Activated naive CD4-positive, alpha-beta T cell treated with anti-CD3 and anti-CD28 coated beads, Interleukin-2, amount 50 U/mL, for 24 hours (primary cell): ENCODE results near the gene ARSB.

ENCODE experiments used
- H3K27ac Mint-ChIP-seq: one replicate; pipeline ENCODE4 v1.8.0; 2021; ENCODE audit warnings: mild to moderate bottlenecking, mixed read lengths
- H3K27me3 Mint-ChIP-seq: one replicate; pipeline ENCODE4 v1.8.0; 2021; ENCODE audit warnings: mixed read lengths
- H3K36me3 Mint-ChIP-seq: one replicate; pipeline ENCODE4 v1.8.0; 2021; ENCODE audit warnings: mixed read lengths
- H3K4me1 Mint-ChIP-seq: one replicate; pipeline ENCODE4 v1.8.0; 2021; ENCODE audit warnings: mixed read lengths
- H3K4me3 Mint-ChIP-seq: one replicate; pipeline ENCODE4 v1.8.0; 2021; ENCODE audit warnings: mild to moderate bottlenecking, mixed read lengths
- H3K9me3 Mint-ChIP-seq: one replicate; pipeline ENCODE4 v1.8.0; 2021; ENCODE audit warnings: mixed read lengths

Gene ARSB

DNA sequence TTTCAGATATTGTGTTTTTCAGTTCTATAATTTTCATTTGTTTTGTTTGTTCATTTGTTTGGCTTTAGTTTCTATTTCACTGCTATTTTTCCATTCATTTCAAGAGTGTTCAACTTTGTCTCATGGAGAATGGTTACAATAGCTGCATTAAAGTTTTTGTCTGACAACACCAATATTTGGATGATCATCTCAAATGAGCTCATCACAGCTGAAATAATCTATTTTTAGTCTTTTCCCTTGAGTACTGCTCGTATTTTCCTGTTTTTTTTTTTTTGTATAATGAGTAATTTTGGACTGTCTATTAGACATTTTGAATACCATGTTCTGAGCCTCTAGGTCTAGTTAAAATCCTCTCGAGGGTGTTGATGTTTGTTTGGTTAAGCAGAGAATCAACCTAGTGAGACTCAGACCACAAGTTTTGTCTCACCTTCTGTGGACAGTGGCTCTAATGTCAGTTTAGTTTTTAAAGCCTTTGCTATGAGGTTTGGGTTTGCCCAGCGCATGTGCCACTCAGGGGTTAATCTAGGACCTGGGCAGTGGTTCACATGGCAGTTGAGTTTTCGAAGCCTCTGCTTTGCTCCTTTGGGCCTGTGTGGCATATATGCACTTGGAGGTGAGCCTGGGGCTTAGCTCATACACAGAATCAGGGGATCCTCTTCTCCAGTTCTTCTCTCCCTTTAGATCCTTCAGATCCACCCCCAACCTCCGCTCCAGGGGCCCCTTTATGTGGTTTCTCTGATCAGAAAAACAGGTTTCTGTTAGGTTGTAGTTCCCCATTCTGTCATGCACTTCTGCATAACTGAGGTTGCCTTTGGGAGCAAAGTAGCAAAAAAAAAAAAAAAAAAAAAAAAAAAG, 79.8 kb downstream of the ARSB start:
- H3K4me1 Mint-ChIP-seq = no peaks in the 10 kb centered on the region
- no peak overlapping the region for H3K4me3 Mint-ChIP-seq
- no peaks in the 10 kb centered on the region for H3K27me3 Mint-ChIP-seq
- H3K36me3 Mint-ChIP-seq = peaks cover 12% of the 10 kb centered on the region
- peaks cover 12% of the 10 kb centered on the region for H3K9me3 Mint-ChIP-seq
- no peak overlapping the region for H3K27ac Mint-ChIP-seq

DNA sequence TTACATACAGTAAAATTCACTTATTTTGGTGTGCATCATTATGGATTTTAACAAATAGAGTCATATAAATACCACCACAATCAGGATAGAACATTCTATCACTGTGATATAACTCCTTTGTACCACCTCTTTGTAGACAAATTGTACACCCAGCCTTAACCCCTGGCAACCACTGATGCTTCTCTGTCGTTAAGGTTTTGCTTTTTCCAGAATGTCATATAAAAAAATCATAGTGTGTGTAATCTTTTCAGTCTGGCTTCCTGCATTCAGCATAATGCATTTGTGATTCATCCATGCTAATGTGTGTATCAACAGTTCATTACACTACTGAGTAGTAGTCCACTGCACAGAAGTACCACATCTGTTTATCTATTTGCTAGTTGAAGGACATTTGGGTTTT, 81.2 kb downstream of the ARSB start:
- no peaks in the 10 kb centered on the region for H3K27me3 Mint-ChIP-seq
- no peak overlapping the region for H3K27ac Mint-ChIP-seq
- peaks cover 21% of the 10 kb centered on the region for H3K9me3 Mint-ChIP-seq
- no peak overlapping the region for H3K4me3 Mint-ChIP-seq
- no peaks in the 10 kb centered on the region for H3K4me1 Mint-ChIP-seq
- peaks cover 17% of the 10 kb centered on the region for H3K36me3 Mint-ChIP-seq

DNA sequence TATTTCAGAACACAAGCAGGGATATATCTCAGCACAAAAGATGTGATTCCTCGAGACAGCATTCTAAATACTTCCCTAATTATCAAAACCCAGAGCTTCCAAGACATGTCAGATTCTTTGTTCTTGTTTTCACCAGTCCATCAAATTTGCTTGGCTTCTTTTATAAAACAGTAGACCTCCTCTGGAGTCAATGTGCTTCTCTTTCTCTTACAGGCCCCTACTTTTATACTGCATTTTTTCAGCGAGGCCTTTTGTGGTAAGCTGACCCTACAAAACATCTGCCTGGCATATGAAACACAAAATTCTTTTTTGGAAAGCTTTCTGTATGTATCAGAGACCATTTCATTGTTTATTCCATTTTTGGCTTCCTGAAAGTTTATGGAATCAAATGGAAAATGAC, 81.8 kb downstream of the ARSB start:
- H3K9me3 Mint-ChIP-seq = peaks cover 21% of the 10 kb centered on the region
- no peak overlapping the region for H3K27ac Mint-ChIP-seq

DNA sequence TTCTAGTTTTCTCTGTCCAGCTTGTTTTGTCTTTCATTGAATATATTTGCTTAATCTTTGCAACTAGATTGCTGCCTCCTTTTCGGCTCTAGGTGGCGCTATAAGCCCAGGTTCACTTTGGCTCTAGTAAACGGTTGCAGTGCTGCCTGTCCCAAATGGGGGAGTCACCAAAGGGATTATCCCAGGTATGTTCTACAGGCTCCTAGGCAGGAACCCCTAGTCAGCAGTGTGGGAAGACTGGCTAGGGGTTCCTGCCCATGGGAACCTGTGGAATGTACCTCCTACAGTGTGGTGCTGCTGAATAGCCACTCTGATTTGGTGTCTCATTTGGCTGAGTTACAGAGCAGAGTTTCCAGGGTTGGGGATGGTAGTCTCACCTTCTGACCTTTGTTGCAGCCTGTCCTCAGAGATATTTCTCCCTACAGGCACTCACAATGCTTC, 85.2 kb downstream of the ARSB start:
- Mint-ChIP-seq H3K27me3 (no peaks in the 10 kb centered on the region), H3K27ac (no peak overlapping the region)

More for the DNA sequence above, 81.8 kb downstream of the ARSB start:
- Mint-ChIP-seq H3K4me3 (no peak overlapping the region), H3K4me1 (no peaks in the 10 kb centered on the region), H3K27me3 (no peaks in the 10 kb centered on the region), H3K36me3 (peaks cover 17% of the 10 kb centered on the region)

DNA sequence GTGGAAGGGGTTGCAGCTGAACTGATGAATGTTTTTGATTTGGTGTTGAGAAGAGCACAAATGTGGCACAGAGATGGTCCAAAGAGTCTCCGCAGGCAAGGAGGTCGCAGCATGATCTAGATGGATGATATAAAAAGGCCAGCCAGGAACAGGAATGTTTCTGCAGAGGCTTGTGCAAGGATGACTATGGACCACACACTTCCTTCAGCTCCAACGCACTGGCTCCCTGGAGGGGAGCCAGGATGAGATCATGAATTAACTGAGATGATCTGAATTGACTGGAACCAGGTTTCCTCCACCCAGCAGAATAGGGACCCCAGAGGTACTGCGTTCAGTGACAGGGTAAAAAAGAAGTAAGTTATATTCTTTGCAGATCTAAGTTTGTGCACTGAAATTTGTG, 89.0 kb downstream of the ARSB start:
- Mint-ChIP-seq H3K9me3 (peaks cover 11% of the 10 kb centered on the region), H3K27ac (no peak overlapping the region), H3K4me3 (no peak overlapping the region), H3K4me1 (no peaks in the 10 kb centered on the region), H3K27me3 (no peaks in the 10 kb centered on the region), H3K36me3 (peaks cover 16% of the 10 kb centered on the region)

More for the DNA sequence above, 85.2 kb downstream of the ARSB start:
- H3K4me3 Mint-ChIP-seq = no peak overlapping the region
- H3K4me1 Mint-ChIP-seq = no peaks in the 10 kb centered on the region
- H3K36me3 Mint-ChIP-seq = peaks cover 20% of the 10 kb centered on the region
- H3K9me3 Mint-ChIP-seq = peaks cover 21% of the 10 kb centered on the region

DNA sequence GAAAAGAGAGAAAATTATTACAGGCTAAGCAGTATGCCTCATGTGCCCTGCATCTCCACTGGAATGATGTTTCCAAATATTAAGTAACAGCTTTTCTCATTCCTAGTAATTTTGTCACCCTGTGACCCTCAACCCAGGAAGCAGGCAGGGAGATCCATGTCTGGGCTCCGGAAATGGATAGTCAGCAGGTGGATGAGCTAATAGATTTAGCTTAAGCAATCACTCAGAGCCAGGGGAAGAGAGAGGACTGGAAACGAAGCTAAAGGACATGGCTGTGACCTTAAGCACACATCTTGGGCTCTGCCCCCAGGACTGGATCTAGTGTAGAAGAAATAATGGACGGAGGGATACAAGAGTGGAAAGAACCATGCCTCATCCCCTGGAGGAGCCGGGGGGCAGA, 89.5 kb downstream of the ARSB start:
- Mint-ChIP-seq H3K27me3 (no peaks in the 10 kb centered on the region), H3K4me1 (no peaks in the 10 kb centered on the region), H3K4me3 (no peak overlapping the region), H3K27ac (no peak overlapping the region), H3K36me3 (peaks cover 14% of the 10 kb centered on the region), H3K9me3 (peaks cover 9% of the 10 kb centered on the region)

DNA sequence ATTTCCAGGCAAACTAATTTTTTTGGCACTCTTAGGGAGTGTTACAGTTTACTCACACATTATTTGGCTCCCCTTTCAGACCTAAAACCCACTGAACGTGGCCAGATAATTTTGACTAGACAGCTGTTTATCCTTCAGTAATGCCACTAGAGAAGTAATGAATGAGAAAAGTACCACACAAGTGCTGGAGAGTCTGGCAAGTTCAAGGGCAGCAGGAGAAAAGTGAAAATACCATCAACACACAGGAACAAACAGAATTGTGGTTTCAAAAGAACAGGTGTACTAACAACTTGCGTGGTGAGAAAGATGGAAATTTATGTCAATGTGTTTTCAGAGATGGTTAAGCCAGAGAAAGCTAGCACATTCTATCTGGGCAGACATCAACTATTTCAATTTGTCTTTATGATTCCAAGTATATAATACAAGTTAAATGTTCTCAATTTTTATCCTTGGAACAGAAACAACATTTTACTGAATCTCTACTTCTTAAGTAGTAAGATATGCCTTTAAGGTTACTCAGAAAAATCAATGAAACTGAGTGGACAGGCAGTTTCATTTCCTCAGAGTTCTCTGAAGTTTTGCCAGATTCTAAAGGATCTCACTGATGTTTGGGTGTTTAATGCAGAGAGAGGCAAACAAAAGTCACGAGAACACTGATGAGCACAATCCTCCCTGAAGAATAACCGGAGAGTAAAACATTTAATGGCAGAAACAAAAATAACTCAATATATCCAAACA, 91.0 kb downstream of the ARSB start:
- no peak overlapping the region for H3K27ac Mint-ChIP-seq
- H3K4me1 Mint-ChIP-seq = no peaks in the 10 kb centered on the region
- no peaks in the 10 kb centered on the region for H3K27me3 Mint-ChIP-seq
- peaks cover 8% of the 10 kb centered on the region for H3K36me3 Mint-ChIP-seq
- no peak overlapping the region for H3K4me3 Mint-ChIP-seq
- H3K9me3 Mint-ChIP-seq = peaks cover 2% of the 10 kb centered on the region

DNA sequence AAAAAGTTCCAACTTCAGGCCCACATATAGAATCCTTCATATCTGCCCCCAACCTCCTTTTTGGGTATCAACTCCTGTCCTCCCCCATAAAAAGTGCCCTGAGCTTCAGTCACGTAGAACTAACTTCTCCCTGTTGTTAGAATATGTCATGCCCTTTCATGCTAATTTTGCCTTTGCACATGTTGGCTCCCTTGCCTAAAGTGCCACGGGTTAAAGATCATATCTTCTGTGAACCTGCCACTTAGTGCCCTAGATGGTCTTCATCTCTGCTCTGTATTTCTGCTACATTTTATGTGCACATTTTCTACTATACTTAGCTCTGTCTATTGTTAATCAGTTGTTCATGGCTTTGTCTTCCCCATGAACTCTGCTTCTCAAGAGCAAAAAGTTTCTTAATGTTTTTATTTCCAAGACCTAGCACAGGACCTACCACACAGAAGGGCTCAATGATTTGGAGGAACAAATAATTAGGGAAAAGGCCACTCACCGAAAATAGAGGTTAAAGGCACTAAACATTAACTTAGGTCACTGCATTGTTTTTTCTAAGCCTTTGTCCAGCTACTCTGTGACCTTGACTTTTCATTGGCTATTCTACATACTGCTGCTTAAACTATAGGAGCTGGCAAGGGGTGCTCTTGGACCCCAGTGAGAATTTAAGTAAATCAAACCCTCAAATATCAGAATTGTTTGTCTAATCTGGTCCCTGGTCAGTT, 94.3 kb downstream of the ARSB start:
- Mint-ChIP-seq H3K36me3 (peaks cover 8% of the 10 kb centered on the region), H3K9me3 (no peaks in the 10 kb centered on the region), H3K4me3 (no peak overlapping the region), H3K27me3 (no peaks in the 10 kb centered on the region), H3K27ac (no peak overlapping the region), H3K4me1 (peaks cover 17% of the 10 kb centered on the region)

DNA sequence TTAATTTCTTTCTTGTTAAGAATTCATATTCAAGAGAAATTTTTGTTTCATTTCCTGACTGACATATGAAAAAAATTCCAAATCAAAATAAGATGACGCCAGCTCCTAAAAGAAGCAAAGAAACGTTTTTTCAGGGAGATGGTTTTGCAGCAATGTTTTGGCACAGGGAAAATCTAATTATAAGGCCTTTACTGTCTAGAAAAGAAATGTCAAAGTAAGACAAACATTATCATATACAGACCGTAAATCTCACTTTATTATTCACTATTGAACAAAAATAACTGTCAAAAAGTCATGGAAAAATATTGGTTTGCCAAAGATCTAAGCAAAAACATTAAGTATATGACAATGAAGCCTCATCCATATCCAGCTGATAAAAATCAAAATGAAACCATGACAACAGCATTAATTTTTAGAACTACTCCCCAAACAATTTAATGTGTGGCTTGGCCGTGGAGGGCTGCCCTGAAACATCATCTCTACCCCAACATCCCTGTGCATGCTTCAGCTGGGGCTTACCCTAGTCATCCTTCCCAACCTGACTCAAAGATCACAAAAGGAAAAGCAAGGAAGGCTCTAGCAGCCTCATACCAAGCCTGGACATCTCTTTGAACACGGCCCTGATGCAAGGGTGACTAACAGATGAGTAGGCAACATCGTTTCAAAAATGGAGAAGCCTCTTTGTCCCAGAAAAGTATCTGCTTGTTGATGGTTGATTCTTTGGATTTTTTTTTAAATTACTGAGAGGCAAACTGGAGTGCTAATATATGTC, 95.6 kb downstream of the ARSB start:
- Mint-ChIP-seq H3K4me1 (peaks cover 17% of the 10 kb centered on the region), H3K27me3 (no peaks in the 10 kb centered on the region), H3K36me3 (peaks cover 7% of the 10 kb centered on the region), H3K4me3 (no peak overlapping the region), H3K27ac (no peak overlapping the region), H3K9me3 (no peaks in the 10 kb centered on the region)

DNA sequence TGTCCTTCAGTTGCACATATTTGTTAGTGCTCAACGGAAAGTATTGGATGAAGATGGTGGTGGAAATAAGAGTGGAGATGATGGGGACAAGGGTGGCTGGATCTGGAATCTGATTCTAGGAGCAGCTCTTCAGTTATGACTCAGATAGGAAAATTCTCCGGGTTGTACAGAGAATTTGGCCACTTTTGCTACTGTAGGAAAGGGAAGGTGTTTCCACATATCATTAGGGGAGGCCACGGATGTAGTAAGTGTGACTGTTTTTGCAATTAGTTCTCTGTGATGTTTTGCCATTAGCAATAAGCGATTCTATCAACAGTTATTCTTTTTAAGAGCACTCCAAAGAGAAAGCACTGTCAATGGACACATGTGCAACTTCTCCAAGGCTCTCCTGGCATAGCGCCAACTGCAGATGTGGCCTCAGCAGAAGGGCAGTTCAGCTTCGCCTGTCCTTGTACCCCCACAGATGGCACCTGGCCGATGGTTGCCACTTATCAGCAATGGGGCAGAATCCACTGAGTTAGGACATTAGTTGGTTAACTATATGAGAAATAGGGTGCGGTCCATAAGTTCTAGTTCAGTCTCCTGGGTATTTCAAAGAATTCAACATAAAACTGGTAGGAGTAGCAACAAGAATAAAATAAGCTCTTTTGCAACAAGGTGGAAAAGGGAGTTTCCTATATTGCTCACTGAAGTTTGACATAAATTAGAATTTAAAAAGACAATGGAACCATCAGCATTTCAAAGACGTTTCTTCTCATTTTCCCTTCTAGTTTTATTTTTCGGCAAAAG, 96.3 kb downstream of the ARSB start:
- H3K9me3 Mint-ChIP-seq = no peaks in the 10 kb centered on the region
- H3K4me1 Mint-ChIP-seq = peaks cover 17% of the 10 kb centered on the region
- no peak overlapping the region for H3K27ac Mint-ChIP-seq
- H3K4me3 Mint-ChIP-seq = no peak overlapping the region
- H3K36me3 Mint-ChIP-seq = peaks cover 7% of the 10 kb centered on the region
- no peaks in the 10 kb centered on the region for H3K27me3 Mint-ChIP-seq

DNA sequence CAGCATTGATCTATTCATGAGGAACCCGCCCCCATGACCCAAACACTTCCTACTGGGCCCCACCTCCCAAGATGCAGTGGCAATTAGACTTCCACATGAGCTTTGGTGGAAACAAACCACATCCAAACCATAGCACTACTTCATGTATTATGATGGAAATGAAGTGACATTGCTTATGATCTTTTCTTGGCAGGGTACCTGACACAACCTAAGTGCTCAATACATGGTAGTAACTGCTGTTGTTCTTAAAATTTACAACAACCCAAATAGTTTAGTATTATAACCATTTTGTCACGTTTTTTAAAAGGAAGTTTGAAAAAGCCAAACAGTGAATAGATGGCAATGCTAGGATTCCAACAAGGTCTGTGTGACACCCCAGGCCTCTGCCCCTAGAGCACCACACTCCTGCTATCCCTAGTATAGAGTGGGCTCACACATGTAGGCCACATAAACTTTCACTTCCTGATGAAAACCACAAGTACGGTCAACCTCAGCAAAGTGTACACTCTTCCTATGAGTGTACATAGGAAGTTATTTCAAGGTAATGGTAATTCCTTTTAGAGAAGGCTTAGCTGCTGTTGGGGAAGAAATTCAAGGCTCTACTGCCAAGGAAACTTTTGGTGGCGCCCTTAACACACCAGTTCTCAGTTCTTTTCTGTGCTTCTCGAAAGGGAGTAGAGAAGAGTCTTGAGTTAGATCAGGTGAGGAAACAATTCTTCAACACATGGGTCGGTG, 97.6 kb downstream of the ARSB start:
- peaks cover 7% of the 10 kb centered on the region for H3K36me3 Mint-ChIP-seq
- no peak overlapping the region for H3K27ac Mint-ChIP-seq
- no peak overlapping the region for H3K4me3 Mint-ChIP-seq
- peaks cover 17% of the 10 kb centered on the region for H3K4me1 Mint-ChIP-seq
- H3K27me3 Mint-ChIP-seq = no peaks in the 10 kb centered on the region
- H3K9me3 Mint-ChIP-seq = no peaks in the 10 kb centered on the region

DNA sequence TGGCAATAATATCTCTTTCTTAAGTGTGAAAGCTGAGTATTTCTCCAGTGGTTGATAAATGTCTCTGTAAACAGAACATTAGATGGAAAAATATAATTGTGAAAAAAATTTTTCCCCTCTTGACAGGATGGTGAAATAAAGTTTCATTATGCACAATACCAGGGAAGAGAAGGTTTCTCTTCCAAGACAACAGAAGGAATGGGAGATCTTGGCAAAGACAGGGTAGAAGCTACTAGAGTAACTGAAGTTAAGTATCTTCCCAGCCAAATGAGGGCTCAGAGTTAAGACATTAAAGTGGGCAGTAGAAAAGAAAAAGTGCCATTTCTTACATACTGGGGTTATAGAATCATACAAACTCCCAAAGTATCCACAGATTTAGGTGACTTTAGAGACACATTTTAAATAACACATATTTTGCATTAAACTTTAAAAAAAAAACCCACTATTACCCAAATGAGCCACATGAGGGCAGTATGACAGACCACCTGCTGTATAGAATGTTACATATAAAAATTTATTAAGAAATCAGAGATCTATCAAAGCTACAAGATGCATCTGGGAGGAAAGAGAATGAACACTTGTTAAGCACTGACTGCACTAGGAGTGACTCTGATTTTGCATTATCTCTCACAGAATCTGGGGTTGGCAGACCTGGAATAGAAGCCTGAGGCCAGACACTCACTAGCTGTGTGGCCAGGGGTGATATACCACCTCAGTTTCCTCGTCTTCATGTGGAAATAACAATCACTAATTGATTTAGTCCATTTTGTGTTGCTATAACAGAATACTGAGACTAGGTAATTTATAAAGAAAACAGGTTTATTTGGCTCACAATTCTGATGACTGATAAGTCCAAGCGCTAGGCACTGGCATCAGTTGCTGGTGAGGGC, 98.5 kb downstream of the ARSB start:
- H3K4me1 Mint-ChIP-seq = peaks cover 17% of the 10 kb centered on the region
- H3K9me3 Mint-ChIP-seq = no peaks in the 10 kb centered on the region
- H3K4me3 Mint-ChIP-seq = no peak overlapping the region
- no peaks in the 10 kb centered on the region for H3K27me3 Mint-ChIP-seq
- no peak overlapping the region for H3K27ac Mint-ChIP-seq
- peaks cover 7% of the 10 kb centered on the region for H3K36me3 Mint-ChIP-seq

DNA sequence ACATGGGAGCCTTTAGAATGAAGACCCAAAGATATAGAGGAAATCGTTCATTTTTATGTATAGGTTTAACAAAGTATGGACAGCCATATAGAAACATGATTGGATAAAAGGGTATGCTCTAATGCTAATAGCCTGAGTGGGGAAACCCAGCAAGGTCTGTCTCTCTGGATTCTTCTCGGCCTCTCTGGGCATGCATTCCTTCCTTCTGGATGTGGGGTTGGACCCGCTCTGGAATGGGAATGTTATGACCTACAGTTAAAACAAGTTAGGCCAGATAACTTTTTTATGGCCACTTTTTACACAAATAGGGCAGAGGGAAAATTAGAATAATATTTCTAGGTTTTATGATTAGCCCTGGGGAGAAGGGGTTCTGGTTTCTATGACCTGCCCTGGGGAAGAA, 103.2 kb downstream of the ARSB start:
- Mint-ChIP-seq H3K36me3 (peaks cover 2% of the 10 kb centered on the region), H3K4me3 (no peak overlapping the region), H3K9me3 (no peaks in the 10 kb centered on the region), H3K4me1 (peaks cover under 1% of the 10 kb centered on the region), H3K27ac (no peak overlapping the region), H3K27me3 (no peaks in the 10 kb centered on the region)
